Dendritic cell treated with granulocyte-macrophage colony-stimulating factor and Interleukin-4, amounts not matched to agents 40 ng/mL and 50 ng/mL, for 4 days (primary cell): ENCODE data around the gene TACC2.

Experiments used
- H3K27ac Mint-ChIP-seq: one replicate; pipeline ENCODE4 v1.8.0; 2022; ENCODE audit warnings: mild to moderate bottlenecking, mixed read lengths
- H3K27me3 Mint-ChIP-seq: one replicate; pipeline ENCODE4 v1.8.0; 2022; ENCODE audit warnings: mild to moderate bottlenecking, mixed read lengths
- H3K36me3 Mint-ChIP-seq: one replicate; pipeline ENCODE4 v1.8.0; 2022; ENCODE audit warnings: low read depth, mixed read lengths
- H3K4me1 Mint-ChIP-seq: one replicate; pipeline ENCODE4 v1.8.0; 2022; ENCODE audit warnings: low read depth, mixed read lengths
- H3K4me3 Mint-ChIP-seq: one replicate; pipeline ENCODE4 v1.8.0; 2022; ENCODE audit warnings: mild to moderate bottlenecking, moderate library complexity, mixed read lengths
- H3K9me3 Mint-ChIP-seq: one replicate; pipeline ENCODE4 v1.8.0; 2022; ENCODE audit warnings: mixed read lengths
- intact Hi-C: fragments of 100-400 bp; cut with micrococcal nuclease; formaldehyde crosslinking; loops from one replicate; pipeline ENCODE4 v1.15.0; 2022

Gene TACC2

GRCh38 chr10:122236690-122237306 is 247.8 kb downstream of the TACC2 start:
- Mint-ChIP-seq H3K27ac (no peak overlapping the region), H3K36me3 (no peaks in the 10 kb centered on the region), H3K4me3 (no peak overlapping the region), H3K9me3 (no peaks in the 10 kb centered on the region), H3K4me1 (no peaks in the 10 kb centered on the region), H3K27me3 (no peaks in the 10 kb centered on the region)
- intact Hi-C loops = no loop called here

DNA sequence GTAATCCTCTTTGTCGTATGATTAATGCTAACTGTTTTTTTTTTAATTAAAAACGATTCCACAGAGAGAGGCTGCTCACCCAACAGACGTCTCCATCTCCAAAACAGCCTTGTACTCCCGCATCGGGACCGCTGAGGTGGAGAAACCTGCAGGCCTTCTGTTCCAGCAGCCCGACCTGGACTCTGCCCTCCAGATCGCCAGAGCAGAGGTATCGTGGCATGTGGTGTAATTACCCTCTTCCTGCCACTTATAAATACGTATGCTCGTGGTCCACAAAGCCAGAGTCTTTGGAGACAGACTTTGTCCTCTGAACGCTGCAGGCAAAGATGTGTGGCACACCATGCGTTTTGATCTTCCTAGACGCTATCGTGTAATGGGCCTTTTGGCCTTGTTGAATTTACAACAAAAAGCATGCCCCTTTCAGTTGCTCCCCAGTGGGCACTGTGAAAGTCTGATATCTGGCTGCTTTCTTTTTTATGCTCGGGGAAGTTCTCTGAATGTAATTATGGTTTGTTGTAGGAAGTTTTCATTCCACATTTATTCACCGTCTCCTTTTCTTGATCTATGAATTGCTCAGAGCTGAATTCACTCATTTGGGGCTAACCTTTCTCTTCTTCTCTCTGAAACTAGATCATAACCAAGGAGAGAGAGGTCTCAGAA is 248.5 kb downstream of the TACC2 start:
- Mint-ChIP-seq H3K27me3 (no peaks in the 10 kb centered on the region), H3K36me3 (no peaks in the 10 kb centered on the region), H3K4me1 (no peaks in the 10 kb centered on the region), H3K27ac (no peak overlapping the region), H3K4me3 (no peak overlapping the region), H3K9me3 (no peaks in the 10 kb centered on the region)
- intact Hi-C loops = no loop called here

GRCh38 chr10:122239578-122240257 is 250.8 kb downstream of the TACC2 start:
- Mint-ChIP-seq H3K27ac (no peak overlapping the region), H3K9me3 (no peaks in the 10 kb centered on the region), H3K4me3 (no peak overlapping the region), H3K4me1 (no peaks in the 10 kb centered on the region), H3K36me3 (no peaks in the 10 kb centered on the region), H3K27me3 (no peaks in the 10 kb centered on the region)
- intact Hi-C loops = no loop called here

DNA sequence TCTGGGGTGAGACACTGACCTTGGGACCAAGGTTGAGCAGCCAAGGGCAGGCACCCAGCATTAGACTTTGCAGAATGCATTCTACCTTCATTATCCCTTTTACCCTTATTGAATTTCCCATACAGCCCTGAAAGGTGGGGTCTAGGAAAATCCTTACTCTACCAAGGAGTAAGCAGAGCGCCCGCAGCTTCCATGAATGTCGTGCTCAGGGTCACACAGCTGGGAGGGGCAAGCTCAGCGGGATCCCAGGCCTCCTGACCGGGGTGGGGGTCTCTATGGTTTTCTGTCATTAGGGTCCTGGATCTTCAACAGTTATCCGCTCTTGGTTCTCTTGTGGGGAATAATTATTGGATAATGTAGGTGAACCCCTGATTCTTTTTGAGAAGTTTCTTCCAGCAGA is 251.4 kb downstream of the TACC2 start:
- intact Hi-C loops = no loop called here
- Mint-ChIP-seq H3K27me3 (no peaks in the 10 kb centered on the region), H3K4me3 (no peak overlapping the region), H3K4me1 (no peaks in the 10 kb centered on the region), H3K36me3 (no peaks in the 10 kb centered on the region), H3K9me3 (no peaks in the 10 kb centered on the region), H3K27ac (no peak overlapping the region)

- intact Hi-C loops = no loop called here
- Mint-ChIP-seq H3K36me3 (no peaks in the 10 kb centered on the region), H3K9me3 (no peaks in the 10 kb centered on the region), H3K4me1 (no peaks in the 10 kb centered on the region), H3K27ac (no peak overlapping the region), H3K27me3 (no peaks in the 10 kb centered on the region), H3K4me3 (no peak overlapping the region)
These were observed 252.9 kb downstream of the TACC2 start for GRCh38 chr10:122241836-122242235.

- Mint-ChIP-seq H3K4me1 (no peaks in the 10 kb centered on the region), H3K4me3 (no peak overlapping the region), H3K27me3 (no peaks in the 10 kb centered on the region), H3K27ac (no peak overlapping the region), H3K36me3 (no peaks in the 10 kb centered on the region), H3K9me3 (no peaks in the 10 kb centered on the region)
- intact Hi-C loops = no loop called here
These were observed 254.6 kb downstream of the TACC2 start for GRCh38 chr10:122243550-122243949.

DNA sequence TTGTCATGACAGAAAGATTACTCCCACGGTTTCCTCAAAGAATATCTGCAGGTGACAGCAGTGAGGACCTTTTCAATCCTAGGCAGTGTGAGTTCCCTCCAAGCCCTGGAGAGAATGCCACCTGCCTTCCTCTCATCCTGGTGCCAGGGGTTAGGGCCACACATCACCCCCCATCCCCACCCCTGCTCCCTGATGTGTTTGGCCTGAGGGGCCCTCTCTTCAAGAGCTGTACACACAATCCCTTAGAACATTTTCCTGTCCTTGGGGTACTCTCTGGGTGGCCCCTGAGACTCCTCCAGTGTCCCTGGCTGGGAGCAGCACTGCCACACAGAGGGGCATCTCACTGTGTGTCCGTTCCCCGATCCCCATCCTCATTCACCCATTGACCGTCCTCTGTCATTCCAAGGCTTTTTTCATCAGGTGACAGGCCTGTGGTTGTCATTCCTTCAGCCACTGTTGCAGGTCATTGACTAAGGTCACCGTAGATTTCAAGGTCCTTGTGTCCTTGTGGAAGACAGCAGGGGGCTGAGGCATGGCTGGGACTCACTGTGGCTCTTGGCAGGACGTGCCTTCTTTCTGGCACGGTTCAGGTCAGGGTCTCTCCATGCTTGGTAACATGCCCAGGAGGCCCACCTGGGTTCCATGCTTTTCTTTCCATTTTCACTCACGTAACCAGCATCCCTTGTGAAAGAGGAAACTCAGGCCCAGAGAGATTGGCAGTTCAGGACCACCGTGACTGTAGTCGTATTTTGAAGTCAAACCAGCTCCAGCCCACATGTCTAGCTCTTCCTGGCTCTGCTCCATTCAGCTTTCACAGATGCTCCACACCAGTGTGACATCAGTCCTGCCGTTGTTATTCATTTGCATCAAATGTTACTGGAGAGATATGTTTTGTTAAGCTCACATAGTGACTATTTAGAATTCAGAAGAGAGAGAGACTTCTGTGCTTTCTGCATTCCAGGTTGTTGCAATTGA is 255.3 kb downstream of the TACC2 start:
- H3K4me3 Mint-ChIP-seq = no peak overlapping the region
- H3K27me3 Mint-ChIP-seq = no peaks in the 10 kb centered on the region
- no peak overlapping the region for H3K27ac Mint-ChIP-seq
- intact Hi-C loops = no loop called here
- no peaks in the 10 kb centered on the region for H3K9me3 Mint-ChIP-seq
- H3K36me3 Mint-ChIP-seq = no peaks in the 10 kb centered on the region
- no peaks in the 10 kb centered on the region for H3K4me1 Mint-ChIP-seq

- no peaks in the 10 kb centered on the region for H3K4me1 Mint-ChIP-seq
- no peak overlapping the region for H3K27ac Mint-ChIP-seq
- intact Hi-C loops = no loop called here
- no peaks in the 10 kb centered on the region for H3K36me3 Mint-ChIP-seq
- H3K4me3 Mint-ChIP-seq = no peak overlapping the region
- H3K27me3 Mint-ChIP-seq = no peaks in the 10 kb centered on the region
- H3K9me3 Mint-ChIP-seq = no peaks in the 10 kb centered on the region
These were observed 256.2 kb downstream of the TACC2 start for GRCh38 chr10:122245136-122245535.

DNA sequence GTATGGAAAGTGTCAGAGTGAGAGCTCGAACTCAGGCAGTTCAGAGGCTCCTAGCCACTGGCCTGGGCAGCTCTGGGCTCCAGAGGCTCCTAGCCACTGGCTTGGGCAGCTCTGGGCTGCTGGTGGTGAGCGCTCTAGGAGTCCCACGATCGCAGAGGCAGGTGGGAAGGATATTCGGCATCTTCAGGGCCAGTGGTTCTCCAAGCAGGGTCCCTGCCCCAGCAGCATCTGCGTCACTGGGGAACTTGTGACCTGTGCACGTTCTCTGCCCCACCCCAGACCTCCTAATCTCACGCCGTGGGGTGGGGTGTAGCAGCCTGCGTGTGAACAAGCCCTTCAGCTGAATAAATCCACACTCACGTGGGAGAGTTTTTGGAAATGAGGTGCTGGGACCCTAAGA is 256.9 kb downstream of the TACC2 start:
- Mint-ChIP-seq H3K4me3 (no peak overlapping the region), H3K9me3 (no peaks in the 10 kb centered on the region), H3K36me3 (no peaks in the 10 kb centered on the region), H3K27me3 (no peaks in the 10 kb centered on the region), H3K4me1 (no peaks in the 10 kb centered on the region), H3K27ac (no peak overlapping the region)
- intact Hi-C loops = no loop called here

GRCh38 chr10:122246830-122247520 is 258.0 kb downstream of the TACC2 start:
- no peaks in the 10 kb centered on the region for H3K36me3 Mint-ChIP-seq
- H3K4me1 Mint-ChIP-seq = no peaks in the 10 kb centered on the region
- H3K9me3 Mint-ChIP-seq = no peaks in the 10 kb centered on the region
- H3K4me3 Mint-ChIP-seq = no peak overlapping the region
- H3K27ac Mint-ChIP-seq = no peak overlapping the region
- intact Hi-C loops = no loop called here
- no peaks in the 10 kb centered on the region for H3K27me3 Mint-ChIP-seq

- H3K36me3 Mint-ChIP-seq = no peaks in the 10 kb centered on the region
- no peaks in the 10 kb centered on the region for H3K9me3 Mint-ChIP-seq
- H3K4me1 Mint-ChIP-seq = no peaks in the 10 kb centered on the region
- no peak overlapping the region for H3K27ac Mint-ChIP-seq
- no peaks in the 10 kb centered on the region for H3K27me3 Mint-ChIP-seq
- H3K4me3 Mint-ChIP-seq = no peak overlapping the region
- intact Hi-C loops = no loop called here
These were observed 259.7 kb downstream of the TACC2 start for GRCh38 chr10:122248356-122249302.

- intact Hi-C loops = no loop called here
- Mint-ChIP-seq H3K4me1 (no peaks in the 10 kb centered on the region), H3K36me3 (no peaks in the 10 kb centered on the region), H3K9me3 (no peaks in the 10 kb centered on the region), H3K27ac (no peak overlapping the region), H3K27me3 (no peaks in the 10 kb centered on the region), H3K4me3 (no peak overlapping the region)
These were observed 260.4 kb downstream of the TACC2 start for GRCh38 chr10:122249303-122249850.
